Inferior parietal cortex (tissue), 1 donor: ENCODE data around the gene EARS2.
"Not testable (repeated sequence)": the region's sequence is repeated elsewhere in the genome, so short reads cannot be mapped to it uniquely, and the experiment has no call there.

Source experiments
- DNase-seq: peaks from one replicate; pipeline ENCODE4 v3.0.0-alpha.2; 2016; ENCODE audit errors: extremely low spot score

Gene EARS2

DNA sequence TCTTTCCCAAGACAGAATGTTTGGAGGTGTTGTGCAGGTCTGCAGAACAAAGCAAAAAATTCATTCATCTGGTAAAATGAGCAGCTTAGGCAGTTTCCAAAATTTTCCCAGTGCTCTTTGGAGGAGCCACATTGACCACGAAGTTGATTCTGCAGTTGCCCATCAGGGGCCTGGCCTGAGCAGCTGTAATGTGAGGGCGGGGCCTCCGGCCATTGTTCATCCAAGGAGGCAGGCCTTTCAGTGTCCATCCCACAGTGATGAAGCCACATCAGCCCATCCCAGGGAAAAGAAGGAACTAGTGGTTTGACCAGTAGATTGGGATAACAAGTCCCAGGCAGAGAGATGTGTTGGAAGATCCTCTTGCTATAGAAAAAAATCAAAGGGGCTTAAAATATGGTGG is 10.5 kb upstream of the EARS2 start:
- no peak for DNase-seq

DNA sequence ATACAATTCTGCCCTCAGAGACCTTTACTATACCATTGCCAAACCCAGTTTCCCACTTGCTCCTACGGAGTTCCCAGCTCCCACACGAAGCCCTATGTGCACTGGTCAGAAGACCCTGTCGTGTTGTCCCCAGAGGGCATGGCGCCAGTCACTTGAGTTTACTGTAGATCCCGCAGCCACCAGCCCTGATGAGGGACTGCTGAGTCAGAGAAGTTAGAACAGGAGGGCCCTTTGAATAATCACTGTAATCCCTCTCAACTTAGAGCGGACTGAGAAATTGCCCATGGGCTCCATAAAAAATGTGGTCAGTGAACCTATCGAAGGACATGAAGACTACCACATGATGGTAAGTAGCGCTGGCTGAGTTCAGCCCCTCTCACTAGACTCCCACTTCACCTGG is 9.6 kb upstream of the EARS2 start:
- DNase-seq: no peak

DNA sequence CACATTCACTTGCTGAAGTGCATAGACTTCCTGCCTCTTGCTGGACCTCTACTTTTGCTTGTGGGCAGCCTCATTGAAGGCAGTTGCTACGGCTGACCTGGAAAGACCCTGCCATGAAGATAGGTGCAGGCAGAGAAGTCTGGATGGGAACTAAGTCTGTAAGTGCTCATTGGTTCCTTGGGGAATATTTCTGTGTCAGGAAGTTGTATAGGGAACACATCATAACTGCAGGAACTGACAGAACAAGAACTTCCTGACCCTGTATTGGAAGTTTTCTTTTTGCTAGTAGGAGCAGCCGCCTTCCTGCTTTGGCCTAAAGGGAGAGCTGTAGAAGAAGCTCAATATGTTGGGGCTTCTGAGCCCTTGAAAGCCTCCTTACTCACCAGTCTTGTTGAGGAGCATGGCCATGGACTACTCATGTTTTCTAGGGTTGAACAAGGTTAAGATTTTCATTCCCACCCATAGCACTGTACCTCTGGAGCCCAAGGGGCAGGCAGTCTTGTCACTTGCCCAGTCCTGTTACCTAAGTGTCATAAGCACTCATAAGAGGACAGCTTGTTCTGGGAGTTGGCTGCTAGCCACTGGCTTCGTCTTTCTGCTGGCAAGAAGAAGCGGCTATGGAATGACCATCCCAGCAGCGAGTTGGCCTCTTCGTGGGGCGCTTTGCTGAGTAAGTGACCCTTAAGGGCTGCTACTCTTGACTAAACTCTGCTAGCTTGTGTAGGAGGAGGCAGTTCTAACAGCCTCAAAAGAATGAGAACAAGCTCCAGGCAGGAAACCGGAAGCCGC is 7.6 kb upstream of the EARS2 start:
- DNase-seq: no peak

DNA sequence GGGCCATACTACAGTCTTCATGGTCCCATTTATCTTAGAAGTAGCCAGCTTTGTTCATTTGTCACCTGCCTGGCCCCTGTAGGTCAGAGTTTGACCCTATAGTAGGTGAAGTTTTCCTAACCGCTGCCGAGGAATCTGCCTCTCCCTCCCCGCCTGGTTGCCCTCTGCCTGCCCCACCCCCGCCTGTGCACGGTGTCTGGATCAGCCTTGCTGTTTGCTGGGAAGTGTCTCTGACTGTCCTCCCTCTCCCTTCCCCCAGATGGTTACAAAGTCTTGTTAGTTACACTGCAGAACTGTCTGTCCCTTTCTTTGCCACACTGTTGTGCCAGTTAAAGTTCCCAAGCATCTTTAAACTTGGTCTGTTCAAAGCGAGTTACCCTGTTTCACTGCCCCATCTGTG is 6.0 kb upstream of the EARS2 start:
- DNase-seq: no peak

DNA sequence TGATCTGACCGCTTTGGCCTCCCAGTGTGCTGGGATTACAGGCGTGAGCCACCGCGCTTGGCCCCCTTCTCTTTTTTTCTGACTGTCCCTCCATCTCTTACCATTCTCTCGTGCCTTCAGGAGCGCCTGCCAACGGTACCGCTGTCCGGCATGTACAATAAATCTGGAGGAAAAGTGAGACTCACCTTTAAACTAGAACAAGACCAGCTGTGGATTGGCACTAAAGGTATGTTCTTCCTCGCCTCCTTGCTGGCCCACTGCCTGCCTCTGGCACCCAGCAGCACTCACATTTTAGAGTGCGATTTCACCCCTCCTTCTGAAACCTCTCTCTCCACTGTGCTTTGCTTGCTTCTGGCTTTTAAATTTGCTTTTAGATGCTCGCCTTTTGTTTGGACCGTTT is 5.4 kb upstream of the EARS2 start:
- no peak for DNase-seq

DNA sequence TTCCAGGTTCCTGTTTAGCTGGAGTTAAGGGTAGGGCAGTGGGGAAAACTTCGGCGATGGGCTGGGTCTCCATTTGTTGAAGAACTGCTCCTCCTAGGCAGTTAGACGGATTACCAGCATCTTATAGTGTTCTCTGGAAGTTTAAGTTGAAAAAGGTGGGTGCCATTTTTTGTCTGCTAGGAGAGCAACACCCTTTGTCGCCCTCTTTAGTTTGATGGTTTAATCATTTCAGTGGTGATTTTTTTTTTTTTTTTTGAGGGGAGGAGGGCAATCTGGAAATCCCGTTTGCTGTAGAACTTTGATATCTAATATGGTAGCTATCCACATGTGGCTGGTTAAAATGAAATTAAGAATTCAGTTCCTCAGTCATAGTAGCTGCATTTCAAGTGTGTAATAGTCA is 4.4 kb upstream of the EARS2 start:
- no peak for DNase-seq

DNA sequence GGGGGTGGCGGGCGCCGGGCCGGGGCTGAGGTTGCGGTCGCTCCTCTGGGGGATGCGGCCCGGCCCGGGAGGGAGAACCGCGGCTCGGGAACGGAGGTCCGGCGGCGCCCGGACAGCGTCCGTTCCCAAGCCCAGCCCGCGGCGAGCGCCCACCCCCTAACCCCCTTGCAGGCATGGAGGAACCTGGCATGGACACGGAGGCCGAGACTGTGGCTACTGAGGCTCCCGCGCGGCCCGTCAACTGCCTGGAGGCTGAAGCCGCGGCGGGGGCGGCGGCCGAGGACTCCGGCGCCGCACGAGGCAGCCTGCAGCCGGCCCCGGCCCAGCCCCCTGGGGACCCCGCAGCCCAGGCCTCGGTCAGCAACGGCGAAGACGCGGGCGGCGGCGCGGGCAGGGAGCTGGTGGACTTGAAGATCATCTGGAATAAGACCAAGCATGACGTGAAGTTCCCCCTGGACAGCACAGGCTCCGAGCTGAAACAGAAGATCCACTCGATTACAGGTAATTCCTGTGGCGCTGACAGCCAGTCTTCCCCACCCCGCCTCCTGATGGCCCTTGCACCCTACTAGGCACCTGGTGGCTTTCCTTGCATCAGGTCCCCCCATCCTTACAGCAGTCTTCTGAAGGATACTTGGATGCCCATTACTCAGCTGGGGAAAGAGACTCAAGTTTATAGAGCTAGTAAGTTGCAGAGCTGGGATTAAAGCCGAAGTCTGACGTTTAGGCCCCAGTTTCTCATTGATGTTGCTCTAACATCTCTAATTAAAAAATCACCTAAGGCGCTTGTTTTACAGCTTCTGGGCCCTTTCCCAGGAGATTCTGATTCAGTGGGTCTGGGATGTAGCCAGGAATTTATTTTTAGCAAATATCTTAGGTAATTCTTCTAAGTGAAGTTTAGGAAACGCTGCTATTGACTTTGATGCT is 891 bp upstream of the EARS2 start:
- DNase-seq: no peak

DNA sequence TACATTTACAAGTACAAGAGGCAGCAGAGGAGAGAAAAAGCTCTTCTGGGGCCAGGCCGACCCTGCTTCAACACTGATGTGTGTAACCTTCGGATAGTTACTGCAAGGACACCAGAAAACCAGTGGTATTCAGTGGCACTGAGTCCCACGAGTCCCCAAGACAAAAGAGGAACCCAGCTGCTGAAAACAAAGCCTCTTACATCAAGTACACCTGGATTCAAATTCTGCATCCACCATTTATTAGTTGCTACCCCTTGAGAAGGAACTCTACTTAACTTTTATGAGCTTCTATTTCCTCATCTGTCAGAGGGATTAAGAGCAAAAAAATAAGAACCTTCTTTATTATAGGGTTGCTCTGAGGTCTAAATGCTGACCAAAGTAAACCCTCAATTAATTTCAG is 2.6 kb downstream of the EARS2 start:
- no peak for DNase-seq

DNA sequence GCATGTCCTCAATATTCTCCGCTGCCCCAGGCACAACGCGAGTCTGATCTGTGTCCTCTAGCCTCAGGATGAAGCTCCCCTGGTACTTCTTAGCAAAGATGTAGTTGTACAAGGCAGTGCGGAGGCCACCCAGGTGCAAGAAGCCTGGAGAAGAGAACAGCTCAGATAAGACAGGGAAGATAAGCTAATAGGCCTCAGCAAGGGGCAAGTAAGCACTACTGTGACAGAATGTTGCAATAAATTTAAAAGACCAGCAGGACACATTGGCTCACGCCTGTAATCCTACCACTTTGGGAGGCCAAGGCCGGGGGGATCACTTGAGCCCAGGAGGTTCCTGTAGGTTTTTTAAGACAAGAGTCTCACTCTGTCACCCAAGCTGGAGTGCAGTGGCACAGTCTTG is 5.0 kb downstream of the EARS2 start:
- DNase-seq: no peak

DNA sequence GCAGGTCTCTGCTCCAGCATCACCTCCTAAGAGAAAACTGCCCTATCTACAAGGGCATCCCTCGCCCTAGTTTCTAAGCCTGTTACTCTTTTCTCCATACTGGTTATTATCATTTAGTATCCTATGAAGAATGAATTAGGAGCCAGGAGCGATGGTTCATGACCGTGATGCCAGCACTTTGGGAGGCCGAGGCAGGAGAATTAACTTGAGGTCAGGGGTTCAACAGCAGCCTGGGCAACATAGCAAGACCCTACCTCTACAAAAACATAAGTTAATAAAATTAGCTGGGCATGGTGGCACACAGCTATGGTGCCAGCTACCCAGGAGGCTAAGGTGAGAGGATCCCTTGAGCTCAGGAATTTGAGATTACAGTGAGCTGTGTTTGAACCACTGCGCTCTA is 7.2 kb downstream of the EARS2 start:
- DNase-seq: no peak

DNA sequence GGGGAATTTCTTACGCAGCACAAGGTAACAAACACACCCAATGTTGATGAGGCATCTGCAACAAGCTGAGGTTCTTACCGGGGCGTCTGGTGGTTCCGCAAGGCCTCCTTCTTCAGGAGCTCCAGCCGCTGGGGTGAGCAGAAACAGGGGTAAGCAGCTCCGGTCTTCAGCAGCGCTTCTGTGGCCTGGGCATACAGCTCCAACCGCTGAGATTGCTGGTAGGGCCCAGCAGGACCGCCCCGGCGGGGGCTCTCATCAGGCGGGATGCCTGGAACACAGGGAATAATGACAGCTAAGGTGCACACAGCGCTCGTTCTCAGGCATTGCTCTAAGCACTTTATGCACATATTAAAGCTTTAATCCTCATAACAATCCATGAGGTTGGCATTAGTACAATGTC is 12.7 kb downstream of the EARS2 start:
- DNase-seq: no peak

DNA sequence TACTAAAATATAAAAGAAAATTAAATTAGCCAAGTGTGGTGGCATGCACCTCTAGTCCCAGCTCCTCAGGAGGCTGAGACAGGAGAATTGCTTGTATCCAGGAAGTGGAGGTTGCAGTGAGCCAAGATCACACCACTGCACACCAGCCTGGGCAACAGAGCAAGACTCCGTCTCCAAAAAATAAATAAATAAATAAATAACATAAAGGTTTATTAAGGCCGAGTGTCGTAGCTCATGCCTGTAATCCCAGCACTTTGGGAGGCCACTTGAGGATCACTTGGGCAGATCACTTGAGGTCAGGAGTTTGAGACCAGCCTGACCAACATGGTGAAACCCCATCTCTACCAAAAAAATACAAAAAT is 16.4 kb downstream of the EARS2 start:
- DNase-seq: not testable (repeated sequence)

DNA sequence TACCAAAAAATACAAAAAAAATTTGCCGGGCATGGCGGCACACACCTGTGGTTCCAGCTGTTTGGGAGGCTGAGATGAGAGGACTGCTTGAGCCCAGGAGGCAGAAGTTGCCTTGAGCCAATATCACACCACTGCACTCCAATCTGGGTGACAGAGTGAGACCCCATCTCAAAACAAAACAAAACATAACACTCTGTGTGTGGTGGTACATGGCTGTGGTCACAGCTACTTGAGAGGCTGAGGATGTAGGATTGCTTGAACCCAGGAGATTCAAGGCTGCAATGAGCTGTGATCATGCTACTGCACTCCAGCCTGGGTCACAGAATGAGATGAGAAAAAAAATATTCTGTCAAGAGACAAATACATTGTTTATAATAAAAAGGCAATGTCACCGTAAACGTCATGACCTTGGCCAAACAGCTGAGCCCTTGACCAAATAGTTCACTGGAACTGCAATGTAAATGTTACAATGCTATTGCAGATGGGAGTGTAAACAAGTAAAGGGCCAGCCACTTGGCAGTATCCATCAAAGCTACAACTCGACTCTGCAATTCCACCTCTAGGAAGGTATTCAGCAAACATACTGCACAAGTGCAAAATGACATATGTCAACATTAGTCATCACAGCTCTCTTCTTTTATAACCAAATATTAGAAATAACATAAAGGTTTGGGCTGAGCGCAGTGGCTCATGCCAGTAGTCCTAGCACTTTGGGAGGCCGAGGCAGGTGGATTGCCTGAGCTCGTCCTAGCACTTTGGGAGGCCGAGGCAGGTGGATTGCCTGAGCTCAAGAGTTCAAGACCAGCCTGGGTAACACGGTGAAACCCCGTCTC is 16.9 kb downstream of the EARS2 start:
- no peak for DNase-seq

DNA sequence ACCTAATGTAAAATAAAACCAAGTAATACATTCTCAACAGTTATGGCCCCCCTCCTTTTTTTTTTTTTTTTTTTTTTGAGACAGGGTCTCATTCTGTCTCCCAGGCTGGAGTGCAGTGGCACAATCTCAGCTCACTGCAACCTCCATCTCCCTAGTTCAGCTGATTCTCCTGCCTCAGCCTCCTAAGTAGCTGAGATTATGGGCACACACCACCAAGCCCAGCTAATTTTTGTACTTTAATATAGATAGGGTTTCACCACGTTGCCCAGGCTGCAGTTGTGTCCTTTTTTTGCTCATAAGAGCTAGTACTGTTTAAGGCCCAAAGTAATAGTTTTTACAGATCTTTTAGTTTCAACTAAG is 18.3 kb downstream of the EARS2 start:
- no peak for DNase-seq

DNA sequence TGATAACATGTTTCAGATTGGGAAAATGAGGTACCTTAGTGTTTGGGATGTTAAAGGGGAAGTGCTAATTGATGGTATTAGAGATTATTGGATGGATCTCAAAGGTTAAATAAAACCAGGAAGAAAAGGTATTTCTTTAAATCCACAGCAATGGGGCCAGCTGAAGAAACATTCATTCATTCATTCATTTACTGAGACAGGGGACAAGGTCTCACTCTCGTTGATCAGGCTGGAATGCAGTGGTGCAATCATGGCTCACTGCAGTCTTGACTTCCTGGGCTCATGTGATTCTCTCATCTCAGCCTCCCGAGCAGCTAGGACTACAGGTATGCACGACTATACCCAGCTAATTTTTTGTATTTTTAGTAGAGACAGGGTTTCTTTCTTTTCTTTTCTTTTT is 19.8 kb downstream of the EARS2 start:
- no peak for DNase-seq

DNA sequence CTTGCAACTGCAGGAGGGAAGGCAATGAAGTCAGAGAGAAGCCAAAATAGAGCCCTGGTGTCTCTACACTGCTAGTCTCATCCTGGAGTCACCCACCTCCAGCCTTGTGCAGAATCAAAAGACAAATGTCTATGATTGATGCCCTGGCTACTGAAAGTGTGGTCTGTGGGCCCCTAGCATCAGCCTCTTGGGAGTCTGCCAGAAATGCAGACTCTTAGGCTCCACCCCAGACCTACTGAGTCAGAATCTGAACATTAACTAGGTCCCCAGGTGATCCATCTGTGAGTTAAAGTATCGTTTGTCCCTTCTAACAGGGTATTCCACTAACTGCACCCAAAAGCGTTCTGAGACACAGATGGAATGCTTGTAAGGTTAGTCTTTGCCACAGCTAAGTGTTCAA is 21.2 kb downstream of the EARS2 start:
- no peak for DNase-seq

DNA sequence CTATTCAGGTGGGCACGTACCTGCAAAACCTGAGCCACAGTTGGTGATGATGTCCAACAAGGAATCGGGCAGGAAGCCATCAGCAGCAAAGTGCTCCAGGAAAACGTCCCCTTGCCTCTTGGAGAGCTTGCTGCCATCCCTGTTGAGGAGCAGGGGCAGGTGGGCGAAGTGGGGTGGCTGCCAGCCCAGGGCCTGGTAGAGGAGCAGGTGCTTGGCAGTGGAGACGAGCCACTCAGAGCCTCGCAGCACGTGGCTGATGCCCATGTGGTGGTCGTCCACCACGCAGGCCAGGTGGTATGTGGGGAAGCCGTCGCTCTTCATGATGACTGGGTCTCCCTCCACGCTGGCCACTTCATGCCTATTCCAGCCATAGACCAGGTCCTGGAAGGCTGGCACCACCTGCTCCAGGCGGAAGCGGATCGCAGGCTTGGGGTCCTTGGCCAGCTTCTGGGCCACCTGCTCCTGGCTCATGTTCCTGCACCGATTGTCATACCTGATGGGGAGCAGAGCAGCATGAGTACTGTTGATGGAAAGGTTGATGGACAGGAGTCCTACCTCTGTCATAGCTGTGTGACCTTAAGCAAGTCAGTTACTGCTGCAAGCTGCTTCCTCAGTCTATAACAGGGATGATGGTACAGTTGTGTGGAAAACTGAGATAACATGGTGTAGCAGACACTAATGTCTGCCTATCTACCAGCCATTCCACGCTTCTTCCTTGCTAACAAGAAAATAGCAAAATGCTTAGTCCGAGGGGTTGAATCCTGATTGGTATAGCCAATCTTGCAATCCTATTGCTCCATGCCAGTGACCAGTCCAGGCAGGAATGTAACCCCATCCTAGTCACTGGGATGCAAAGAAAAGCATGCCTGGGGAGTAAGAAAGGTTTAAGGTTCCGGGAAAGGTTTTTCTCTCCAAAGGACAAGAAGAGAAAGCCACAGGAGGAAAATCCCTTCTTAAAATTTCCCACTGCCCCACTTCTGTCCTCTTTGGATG is 22.0 kb downstream of the EARS2 start:
- no peak for DNase-seq

DNA sequence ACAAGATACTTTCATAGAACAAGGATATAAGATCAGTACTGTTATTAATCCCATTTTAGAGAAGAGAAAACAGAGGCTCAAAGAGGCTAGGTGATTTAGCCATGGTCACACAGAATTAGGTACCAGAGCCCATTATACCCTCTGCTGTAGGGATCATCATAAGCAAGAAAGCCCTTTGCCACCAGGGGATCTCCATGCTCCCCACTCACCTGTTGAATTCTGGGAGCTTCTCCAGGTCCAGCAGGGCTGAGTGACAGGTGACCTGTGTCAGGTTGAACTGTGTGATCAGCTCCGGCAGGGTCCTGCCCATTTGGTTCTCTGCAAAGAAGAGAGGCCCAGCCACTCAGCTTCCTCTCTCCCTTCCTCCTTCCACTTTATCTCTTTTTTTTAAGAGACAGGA is 24.7 kb downstream of the EARS2 start:
- DNase-seq: no peak

DNA sequence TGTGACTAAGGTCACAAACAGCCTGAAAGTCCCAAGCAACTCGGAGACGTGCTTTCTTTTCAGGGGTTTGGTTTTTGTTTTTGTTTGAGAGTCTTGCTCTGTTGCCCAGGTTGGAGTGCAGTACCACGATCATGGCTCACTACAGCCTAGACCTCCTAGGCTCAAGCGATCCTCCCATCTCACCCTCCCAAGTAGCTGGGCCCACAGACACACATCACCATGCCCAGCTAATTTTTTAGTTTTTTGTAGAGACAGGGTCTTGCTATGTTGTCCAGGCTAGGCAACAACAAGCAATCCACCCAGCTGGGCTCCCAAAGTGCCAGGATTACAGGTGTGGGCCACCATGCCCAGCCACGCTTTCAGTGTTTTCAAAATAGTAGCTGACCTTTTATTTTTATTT is 27.1 kb downstream of the EARS2 start:
- no peak for DNase-seq

DNA sequence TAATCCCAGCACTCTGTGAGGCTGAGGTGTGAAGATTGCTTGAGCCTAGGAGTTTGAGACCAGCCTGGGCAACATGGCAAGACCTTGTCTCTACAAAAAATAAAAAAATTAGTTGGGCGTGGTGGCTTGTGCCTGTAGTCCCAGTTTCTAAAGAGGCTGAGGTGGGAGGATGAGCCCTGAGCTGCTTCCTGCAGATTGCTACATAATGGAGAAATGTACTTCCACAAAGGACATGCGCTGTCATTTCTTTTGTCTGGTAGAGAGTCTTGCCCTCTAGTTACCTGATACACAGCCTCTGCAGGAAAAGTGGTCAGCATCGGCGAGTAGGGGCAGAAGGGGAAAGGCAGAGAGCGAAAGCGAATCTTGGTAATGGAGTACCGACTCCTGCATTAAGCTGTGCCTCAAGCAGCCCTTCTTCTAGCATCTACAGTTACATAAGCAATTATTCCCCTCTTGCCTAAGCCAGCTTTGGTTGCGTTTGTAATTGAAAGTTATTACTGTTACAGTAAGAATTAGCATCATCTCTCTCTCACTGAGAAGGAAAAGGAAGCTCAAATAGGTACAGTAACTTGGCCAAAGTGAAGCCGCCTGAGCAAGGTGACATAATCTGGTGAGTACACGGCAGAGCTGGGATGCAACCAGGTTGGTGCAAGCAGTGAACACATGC is 28.4 kb downstream of the EARS2 start:
- no peak for DNase-seq
